GM23338 (cell line): ENCODE results near the gene FEM1B.

Experiments used
- CREB1 ChIP-seq: fragments of 250-450 bp; sonication (Bioruptor Pico); IDR thresholded peaks from 2 replicates; pipeline ENCODE4 v1.5.0; 2020; ENCODE audit warnings: low read depth, mild to moderate bottlenecking, moderate library complexity
- EZH2 ChIP-seq: fragments of 200-600 bp; sonication (generic); IDR thresholded peaks from one replicate; pipeline ENCODE4 v1.8.0; 2017; ENCODE audit warnings: antibody characterized with exemption, mild to moderate bottlenecking, low read depth; ENCODE audit not compliant: unreplicated experiment
- EZH2phosphoT487 ChIP-seq: fragments of 200-600 bp; sonication (generic); IDR thresholded peaks from one replicate; pipeline ENCODE4 v1.8.1; 2018; ENCODE audit warnings: antibody characterized with exemption; ENCODE audit not compliant: unreplicated experiment
- JUNB ChIP-seq: IDR thresholded peaks from one replicate; pipeline ENCODE4 v1.6.1; 2016; ENCODE audit warnings: antibody characterized with exemption; ENCODE audit not compliant: unreplicated experiment
- NANOG ChIP-seq: IDR thresholded peaks from 2 replicates; pipeline ENCODE4 v1.6.1; 2016; ENCODE audit warnings: antibody characterized with exemption, borderline replicate concordance
- POLR2AphosphoS5 ChIP-seq: IDR thresholded peaks from 2 replicates; pipeline ENCODE4 v1.6.1; 2016; ENCODE audit warnings: antibody characterized with exemption, low read depth
- REST ChIP-seq: IDR thresholded peaks from one replicate; pipeline ENCODE4 v1.6.1; 2018; ENCODE audit warnings: antibody characterized with exemption; ENCODE audit not compliant: unreplicated experiment
- STAT1 ChIP-seq: IDR thresholded peaks from one replicate; pipeline ENCODE4 v1.6.1; 2016; ENCODE audit warnings: antibody characterized with exemption; ENCODE audit not compliant: unreplicated experiment
- ZNF114 ChIP-seq: fragments of 250-450 bp; sonication (Bioruptor Pico); IDR thresholded peaks from 2 replicates; pipeline ENCODE4 v1.5.0; 2020; ENCODE audit warnings: mild to moderate bottlenecking, moderate library complexity
- ZNF331 ChIP-seq: fragments of 250-450 bp; sonication (Bioruptor Pico); IDR thresholded peaks from 2 replicates; pipeline ENCODE4 v1.5.0; 2020; ENCODE audit warnings: low read depth, mild to moderate bottlenecking, moderate library complexity
- TF ChIP-seq, protein P1 (sequence below), 2 experiments: fragments of 200-600 bp in 1 of 2; sonication (generic) in 1 of 2; conservative IDR thresholded peaks; 2 replicates each; pipeline versions ENCODE4 v1.5.1 to v1.6.1; 2016 to 2017; ENCODE audit warnings: antibody characterized with exemption in 2 of 2, low read depth in 2 of 2, mild to moderate bottlenecking in 2 of 2, moderate library complexity in 1 of 2
- TF ChIP-seq, protein P2 (sequence below): IDR thresholded peaks from 2 replicates; pipeline ENCODE4 v1.6.1; 2016; ENCODE audit warnings: antibody characterized with exemption

GRCh38 chr15:68298336-68298735 lies 20.8 kb downstream of the FEM1B start:
- TF ChIP-seq, protein P1, sequence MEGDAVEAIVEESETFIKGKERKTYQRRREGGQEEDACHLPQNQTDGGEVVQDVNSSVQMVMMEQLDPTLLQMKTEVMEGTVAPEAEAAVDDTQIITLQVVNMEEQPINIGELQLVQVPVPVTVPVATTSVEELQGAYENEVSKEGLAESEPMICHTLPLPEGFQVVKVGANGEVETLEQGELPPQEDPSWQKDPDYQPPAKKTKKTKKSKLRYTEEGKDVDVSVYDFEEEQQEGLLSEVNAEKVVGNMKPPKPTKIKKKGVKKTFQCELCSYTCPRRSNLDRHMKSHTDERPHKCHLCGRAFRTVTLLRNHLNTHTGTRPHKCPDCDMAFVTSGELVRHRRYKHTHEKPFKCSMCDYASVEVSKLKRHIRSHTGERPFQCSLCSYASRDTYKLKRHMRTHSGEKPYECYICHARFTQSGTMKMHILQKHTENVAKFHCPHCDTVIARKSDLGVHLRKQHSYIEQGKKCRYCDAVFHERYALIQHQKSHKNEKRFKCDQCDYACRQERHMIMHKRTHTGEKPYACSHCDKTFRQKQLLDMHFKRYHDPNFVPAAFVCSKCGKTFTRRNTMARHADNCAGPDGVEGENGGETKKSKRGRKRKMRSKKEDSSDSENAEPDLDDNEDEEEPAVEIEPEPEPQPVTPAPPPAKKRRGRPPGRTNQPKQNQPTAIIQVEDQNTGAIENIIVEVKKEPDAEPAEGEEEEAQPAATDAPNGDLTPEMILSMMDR (conservative IDR thresholded peaks at IDR 0.05; ENCODE audit: low read depth in 2 of 2), result no peak
- no peak for TF ChIP-seq EZH2
- no peak for TF ChIP-seq REST
- TF ChIP-seq CREB1, result no peak
- TF ChIP-seq POLR2AphosphoS5, result no peak
- no peak for TF ChIP-seq EZH2phosphoT487
- no peak for TF ChIP-seq ZNF114 (CRISPR knock-in tag)
- TF ChIP-seq, protein P2, sequence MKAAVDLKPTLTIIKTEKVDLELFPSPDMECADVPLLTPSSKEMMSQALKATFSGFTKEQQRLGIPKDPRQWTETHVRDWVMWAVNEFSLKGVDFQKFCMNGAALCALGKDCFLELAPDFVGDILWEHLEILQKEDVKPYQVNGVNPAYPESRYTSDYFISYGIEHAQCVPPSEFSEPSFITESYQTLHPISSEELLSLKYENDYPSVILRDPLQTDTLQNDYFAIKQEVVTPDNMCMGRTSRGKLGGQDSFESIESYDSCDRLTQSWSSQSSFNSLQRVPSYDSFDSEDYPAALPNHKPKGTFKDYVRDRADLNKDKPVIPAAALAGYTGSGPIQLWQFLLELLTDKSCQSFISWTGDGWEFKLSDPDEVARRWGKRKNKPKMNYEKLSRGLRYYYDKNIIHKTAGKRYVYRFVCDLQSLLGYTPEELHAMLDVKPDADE, result no peak
- TF ChIP-seq NANOG, result no peak
- TF ChIP-seq STAT1, result no peak
- TF ChIP-seq JUNB, result no peak
- no peak for TF ChIP-seq ZNF331
